ENCODE data around the gene SZT2. TPM values are rescaled to one million over a fixed set of nuclear protein-coding genes. Genes with fewer than 3 reads are reported as not detected.

SZT2 gene
- total and polyA plus RNA-seq, 2 of the 13 experiments (the other 11 are each of a cell fraction or from before 2014, with no cell fraction given), result 8.0 to 8.8 TPM

DNA sequence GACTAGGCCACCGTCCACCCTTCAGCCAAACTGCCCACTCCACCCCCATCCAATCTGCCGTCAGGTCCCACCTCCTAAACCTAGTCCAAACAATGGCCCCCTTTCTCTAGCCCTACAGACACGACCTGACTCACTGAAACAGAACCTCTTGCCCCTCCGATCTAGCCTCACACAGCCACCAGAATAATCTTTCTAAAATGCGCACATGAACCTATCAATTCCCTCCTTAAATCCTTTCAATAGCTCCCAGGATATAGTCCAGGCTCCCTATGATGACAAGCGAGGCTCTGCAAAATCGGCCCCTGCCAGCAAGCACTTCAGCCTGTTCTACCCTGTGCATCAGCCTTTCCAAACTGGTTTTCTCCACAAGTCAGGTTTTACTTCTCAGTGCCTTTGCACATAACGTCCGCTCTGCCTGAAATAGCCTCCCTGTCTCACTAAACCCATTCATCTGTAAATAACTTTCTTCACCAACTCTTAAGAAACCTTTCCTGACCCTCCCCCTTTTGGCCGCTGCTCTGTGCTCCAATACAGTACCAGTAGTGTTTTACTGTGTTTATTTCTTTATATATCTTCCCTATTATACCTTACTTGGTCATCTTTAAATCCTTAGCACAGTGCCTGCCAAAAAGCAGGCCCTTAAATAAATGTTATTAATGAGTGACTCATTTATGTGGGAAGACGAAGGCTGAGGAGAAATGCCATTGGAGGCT, 39.9 kb upstream of the SZT2 start (continued):
- TF ChIP-seq PHF20 (CRISPR knock-in tag; IDR thresholded peaks at IDR 0.05) (0 out of 2 replicates have a peak, but pooled peaks have one; percentile 17), MXD1 (CRISPR knock-in tag; IDR thresholded peaks at IDR 0.05) (no peak), XRCC5 (optimal IDR thresholded peaks at IDR 0.05; ENCODE audit: low read length) (no peak), RBAK (CRISPR knock-in tag; IDR thresholded peaks at IDR 0.05) (no peak), ARHGAP35 (CRISPR knock-in tag; IDR thresholded peaks at IDR 0.05; ENCODE audit: borderline replicate concordance) (no peak), CBX2 (IDR thresholded peaks at IDR 0.05; ENCODE audit: low read depth, low read length) (no peak), CBX2 (CRISPR knock-in tag; IDR thresholded peaks at IDR 0.05; ENCODE audit: low read depth) (no peak), ERF (CRISPR knock-in tag; IDR thresholded peaks at IDR 0.05) (no peak), E2F5 (CRISPR knock-in tag; conservative IDR thresholded peaks at IDR 0.05) (no peak), GATA4 (IDR thresholded peaks at IDR 0.05; ENCODE audit: borderline replicate concordance, low read depth) (no peak; the same call in 1 of the 2 replicates), TARDBP (CRISPR knock-in tag; IDR thresholded peaks at IDR 0.05) (peak; percentile 4; the same call in 1 of the 2 replicates), MEF2D (CRISPR knock-in tag; IDR thresholded peaks at IDR 0.05) (0 out of 2 replicates have a peak, but pooled peaks have one; percentile 27), GMEB2 (CRISPR knock-in tag; IDR thresholded peaks at IDR 0.05; ENCODE audit: low read depth) (no peak), ARNTL (CRISPR knock-in tag; IDR thresholded peaks at IDR 0.05) (no peak), ZNF329 (CRISPR knock-in tag; IDR thresholded peaks at IDR 0.05; ENCODE audit: low read depth) (no peak), POLR2AphosphoS5 (IDR thresholded peaks at IDR 0.05; ENCODE audit: low read depth, low read length) (0 out of 2 replicates have a peak, but pooled peaks have one; percentile 12)
- TF ChIP-seq, protein P1, sequence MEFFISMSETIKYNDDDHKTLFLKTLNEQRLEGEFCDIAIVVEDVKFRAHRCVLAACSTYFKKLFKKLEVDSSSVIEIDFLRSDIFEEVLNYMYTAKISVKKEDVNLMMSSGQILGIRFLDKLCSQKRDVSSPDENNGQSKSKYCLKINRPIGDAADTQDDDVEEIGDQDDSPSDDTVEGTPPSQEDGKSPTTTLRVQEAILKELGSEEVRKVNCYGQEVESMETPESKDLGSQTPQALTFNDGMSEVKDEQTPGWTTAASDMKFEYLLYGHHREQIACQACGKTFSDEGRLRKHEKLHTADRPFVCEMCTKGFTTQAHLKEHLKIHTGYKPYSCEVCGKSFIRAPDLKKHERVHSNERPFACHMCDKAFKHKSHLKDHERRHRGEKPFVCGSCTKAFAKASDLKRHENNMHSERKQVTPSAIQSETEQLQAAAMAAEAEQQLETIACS (CRISPR knock-in tag; IDR thresholded peaks at IDR 0.05), result no peak
- TF ChIP-seq, protein P2, sequence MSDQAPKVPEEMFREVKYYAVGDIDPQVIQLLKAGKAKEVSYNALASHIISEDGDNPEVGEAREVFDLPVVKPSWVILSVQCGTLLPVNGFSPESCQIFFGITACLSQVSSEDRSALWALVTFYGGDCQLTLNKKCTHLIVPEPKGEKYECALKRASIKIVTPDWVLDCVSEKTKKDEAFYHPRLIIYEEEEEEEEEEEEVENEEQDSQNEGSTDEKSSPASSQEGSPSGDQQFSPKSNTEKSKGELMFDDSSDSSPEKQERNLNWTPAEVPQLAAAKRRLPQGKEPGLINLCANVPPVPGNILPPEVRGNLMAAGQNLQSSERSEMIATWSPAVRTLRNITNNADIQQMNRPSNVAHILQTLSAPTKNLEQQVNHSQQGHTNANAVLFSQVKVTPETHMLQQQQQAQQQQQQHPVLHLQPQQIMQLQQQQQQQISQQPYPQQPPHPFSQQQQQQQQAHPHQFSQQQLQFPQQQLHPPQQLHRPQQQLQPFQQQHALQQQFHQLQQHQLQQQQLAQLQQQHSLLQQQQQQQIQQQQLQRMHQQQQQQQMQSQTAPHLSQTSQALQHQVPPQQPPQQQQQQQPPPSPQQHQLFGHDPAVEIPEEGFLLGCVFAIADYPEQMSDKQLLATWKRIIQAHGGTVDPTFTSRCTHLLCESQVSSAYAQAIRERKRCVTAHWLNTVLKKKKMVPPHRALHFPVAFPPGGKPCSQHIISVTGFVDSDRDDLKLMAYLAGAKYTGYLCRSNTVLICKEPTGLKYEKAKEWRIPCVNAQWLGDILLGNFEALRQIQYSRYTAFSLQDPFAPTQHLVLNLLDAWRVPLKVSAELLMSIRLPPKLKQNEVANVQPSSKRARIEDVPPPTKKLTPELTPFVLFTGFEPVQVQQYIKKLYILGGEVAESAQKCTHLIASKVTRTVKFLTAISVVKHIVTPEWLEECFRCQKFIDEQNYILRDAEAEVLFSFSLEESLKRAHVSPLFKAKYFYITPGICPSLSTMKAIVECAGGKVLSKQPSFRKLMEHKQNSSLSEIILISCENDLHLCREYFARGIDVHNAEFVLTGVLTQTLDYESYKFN (CRISPR knock-in tag; conservative IDR thresholded peaks at IDR 0.05), result peak; percentile 9; the same call in 1 of the 2 replicates
- TF ChIP-seq, protein P3, sequence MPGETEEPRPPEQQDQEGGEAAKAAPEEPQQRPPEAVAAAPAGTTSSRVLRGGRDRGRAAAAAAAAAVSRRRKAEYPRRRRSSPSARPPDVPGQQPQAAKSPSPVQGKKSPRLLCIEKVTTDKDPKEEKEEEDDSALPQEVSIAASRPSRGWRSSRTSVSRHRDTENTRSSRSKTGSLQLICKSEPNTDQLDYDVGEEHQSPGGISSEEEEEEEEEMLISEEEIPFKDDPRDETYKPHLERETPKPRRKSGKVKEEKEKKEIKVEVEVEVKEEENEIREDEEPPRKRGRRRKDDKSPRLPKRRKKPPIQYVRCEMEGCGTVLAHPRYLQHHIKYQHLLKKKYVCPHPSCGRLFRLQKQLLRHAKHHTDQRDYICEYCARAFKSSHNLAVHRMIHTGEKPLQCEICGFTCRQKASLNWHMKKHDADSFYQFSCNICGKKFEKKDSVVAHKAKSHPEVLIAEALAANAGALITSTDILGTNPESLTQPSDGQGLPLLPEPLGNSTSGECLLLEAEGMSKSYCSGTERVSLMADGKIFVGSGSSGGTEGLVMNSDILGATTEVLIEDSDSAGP (CRISPR knock-in tag; IDR thresholded peaks at IDR 0.05; ENCODE audit: borderline replicate concordance), result 0 out of 2 replicates have a peak, but pooled peaks have one; percentile 1
